K562 (cell line): Measurements from ENCODE around the gene PRPF8. TPM values are rescaled to one million over a fixed set of nuclear protein-coding genes. Genes with fewer than 3 reads are reported as not detected.

Experiments
- CBX8 ChIP-seq: fragments of 200-600 bp; sonication (generic); IDR thresholded peaks from 2 replicates; pipeline ENCODE4 v1.6.1; 2012; ENCODE audit warnings: borderline replicate concordance, mixed run types, low read depth, mild to moderate bottlenecking, moderate library complexity, mixed read lengths, low read length, control low read depth, inconsistent platforms; ENCODE audit not compliant: poor library complexity, severe bottlenecking; ENCODE audit errors: extremely low read depth
- ELK1 ChIP-seq: sonication (generic); formaldehyde crosslinking; IDR thresholded peaks from 2 replicates; pipeline ENCODE4 v1.8.1; 2022; ENCODE audit warnings: missing genetic modification reagents
- NCOA6 ChIP-seq: fragments of 450-650 bp; IDR thresholded peaks from 2 replicates; pipeline ENCODE4 v1.6.1; 2017; ENCODE audit warnings: mild to moderate bottlenecking
- POLR2AphosphoS5 ChIP-seq: IDR thresholded peaks from 2 replicates; pipeline ENCODE4 v1.6.1; 2011; ENCODE audit warnings: mild to moderate bottlenecking, low read depth, low read length, moderate library complexity; ENCODE audit not compliant: control insufficient read depth, insufficient read depth
- TOE1 ChIP-seq, 2 experiments: fragments of 450-650 bp in 1 of 2; sonication (generic) in 1 of 2; formaldehyde crosslinking in 1 of 2; IDR thresholded peaks; 2 replicates each; pipeline versions ENCODE4 v1.7.1 to v1.8.0; 2016 to 2022; ENCODE audit warnings: borderline replicate concordance in 2 of 2, mild to moderate bottlenecking in 2 of 2, antibody characterized with exemption in 1 of 2, inconsistent platforms in 1 of 2, low read depth in 1 of 2, missing genetic modification reagents in 1 of 2, moderate library complexity in 1 of 2
- polyA plus RNA-seq, 8 experiments: library from polyadenylated mRNA; depleted of rRNA in 4 of 8; stranded (reverse) in 5 of 8; unstranded in 3 of 8; fragments of >200 nt; fragmentation: Nextera tagmentation in 2 of 8; fragmentation: Illumina TruSeq in 1 of 8; extraction: Ambion mirVana in 2 of 8; extraction: Trizol in 1 of 8; gene quantifications; 2 replicates each; pipeline versions ENCODE4 v1.2.1 to v1.2.3, GENCODE V29; 2011 to 2014; ENCODE audit warnings: inconsistent platforms in 1 of 8, missing spikeins in 1 of 8
- total RNA-seq, 7 experiments: library from RNA; depleted of rRNA in 6 of 7; stranded (reverse); fragments of >200 nt in 6 of 7; fragmentation: Illumina TruSeq in 2 of 7; extraction: Trizol in 2 of 7; gene quantifications; 2 replicates each; pipeline versions ENCODE4 v1.2.1 to v1.2.3, GENCODE V29; 2011 to 2021; ENCODE audit warnings: low replicate concordance in 1 of 7
- TF ChIP-seq, protein P1 (sequence below): IDR thresholded peaks from 3 replicates; pipeline ENCODE4 v1.6.1; 2011; ENCODE audit warnings: borderline replicate concordance, mild to moderate bottlenecking, moderate library complexity; ENCODE audit not compliant: insufficient read length; ENCODE audit errors: extremely low read depth
- TF ChIP-seq, protein P2 (sequence below): sonication (generic); formaldehyde crosslinking; IDR thresholded peaks from 2 replicates; pipeline ENCODE4 v1.8.0; 2022; ENCODE audit warnings: mild to moderate bottlenecking, missing genetic modification reagents

The PRPF8 gene
- total and polyA plus RNA-seq, 9 of the 15 experiments (the other 6 are each of a cell fraction or from before 2014, with no cell fraction given), result 64.3 to 294 (median 85.9) TPM

GRCh38 chr17:1730326-1731193 is 45.9 kb upstream of the PRPF8 start (continued):
- TF ChIP-seq, protein P1, sequence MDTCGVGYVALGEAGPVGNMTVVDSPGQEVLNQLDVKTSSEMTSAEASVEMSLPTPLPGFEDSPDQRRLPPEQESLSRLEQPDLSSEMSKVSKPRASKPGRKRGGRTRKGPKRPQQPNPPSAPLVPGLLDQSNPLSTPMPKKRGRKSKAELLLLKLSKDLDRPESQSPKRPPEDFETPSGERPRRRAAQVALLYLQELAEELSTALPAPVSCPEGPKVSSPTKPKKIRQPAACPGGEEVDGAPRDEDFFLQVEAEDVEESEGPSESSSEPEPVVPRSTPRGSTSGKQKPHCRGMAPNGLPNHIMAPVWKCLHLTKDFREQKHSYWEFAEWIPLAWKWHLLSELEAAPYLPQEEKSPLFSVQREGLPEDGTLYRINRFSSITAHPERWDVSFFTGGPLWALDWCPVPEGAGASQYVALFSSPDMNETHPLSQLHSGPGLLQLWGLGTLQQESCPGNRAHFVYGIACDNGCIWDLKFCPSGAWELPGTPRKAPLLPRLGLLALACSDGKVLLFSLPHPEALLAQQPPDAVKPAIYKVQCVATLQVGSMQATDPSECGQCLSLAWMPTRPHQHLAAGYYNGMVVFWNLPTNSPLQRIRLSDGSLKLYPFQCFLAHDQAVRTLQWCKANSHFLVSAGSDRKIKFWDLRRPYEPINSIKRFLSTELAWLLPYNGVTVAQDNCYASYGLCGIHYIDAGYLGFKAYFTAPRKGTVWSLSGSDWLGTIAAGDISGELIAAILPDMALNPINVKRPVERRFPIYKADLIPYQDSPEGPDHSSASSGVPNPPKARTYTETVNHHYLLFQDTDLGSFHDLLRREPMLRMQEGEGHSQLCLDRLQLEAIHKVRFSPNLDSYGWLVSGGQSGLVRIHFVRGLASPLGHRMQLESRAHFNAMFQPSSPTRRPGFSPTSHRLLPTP, result no peak
- TF ChIP-seq ELK1 (CRISPR knock-in tag) (no peak), POLR2AphosphoS5 (peak; percentile 66), NCOA6 (no peak), TOE1 (IDR thresholded peaks at IDR 0.05; ENCODE audit: borderline replicate concordance) (no peak), TOE1 (CRISPR knock-in tag; IDR thresholded peaks at IDR 0.05; ENCODE audit: borderline replicate concordance, low read depth) (no peak; the same call in 1 of the 2 replicates), CBX8 (no peak)
- TF ChIP-seq, protein P2, sequence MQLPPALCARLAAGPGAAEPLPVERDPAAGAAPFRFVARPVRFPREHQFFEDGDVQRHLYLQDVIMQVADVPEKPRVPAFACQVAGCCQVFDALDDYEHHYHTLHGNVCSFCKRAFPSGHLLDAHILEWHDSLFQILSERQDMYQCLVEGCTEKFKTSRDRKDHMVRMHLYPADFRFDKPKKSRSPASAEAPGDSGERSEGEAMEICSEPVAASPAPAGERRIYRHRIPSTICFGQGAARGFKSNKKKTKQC (CRISPR knock-in tag), result peak; percentile 86; the same call in 1 of the 2 replicates
- TF ChIP-seq, all 486 proteins: peak for 129
